ENCODE data around the gene KCNQ1. TPM values are rescaled to one million over a fixed set of nuclear protein-coding genes. Genes with fewer than 3 reads are reported as not detected.

The KCNQ1 gene
- total and polyA plus RNA-seq, 9 of the 15 experiments (the other 6 are each of a cell fraction or from before 2014, with no cell fraction given), result 0.44 TPM; not detected in 8

DNA sequence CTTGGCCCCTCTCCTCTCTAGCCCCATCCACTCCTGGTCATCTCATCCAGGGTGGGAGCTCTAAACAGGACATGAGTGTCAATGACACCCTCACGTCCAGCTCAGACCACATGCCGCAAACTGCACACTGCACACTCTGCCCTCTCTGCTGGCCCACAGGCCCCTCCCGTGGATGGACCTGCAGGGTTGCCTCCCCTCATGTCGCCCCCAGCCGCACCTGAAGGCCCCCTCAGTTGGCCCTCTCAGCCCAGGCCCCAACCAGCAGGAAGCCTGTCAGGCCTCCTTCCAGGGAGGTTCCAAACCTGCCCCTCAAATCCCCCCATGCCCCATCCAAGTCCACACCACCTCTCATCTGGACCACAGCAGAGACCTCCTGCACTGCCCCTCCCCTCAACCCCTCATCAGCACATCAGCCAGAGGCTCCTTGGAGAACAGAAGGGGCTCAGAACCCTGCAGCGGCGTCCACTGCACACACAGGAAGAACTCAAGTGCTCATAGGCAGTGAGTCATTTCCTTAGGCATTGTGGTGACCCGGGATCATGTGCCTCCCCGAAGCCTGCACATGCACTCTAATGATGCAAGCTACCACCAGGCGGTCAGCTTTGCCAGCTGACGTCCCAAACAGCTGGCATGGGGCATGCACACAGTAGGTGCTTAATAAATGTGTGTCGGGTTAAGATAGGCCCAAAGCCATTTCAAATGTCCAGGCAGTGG, 453.7 kb downstream of the KCNQ1 start (continued):
- no peak for TF ChIP-seq PBX2 (CRISPR knock-in tag; IDR thresholded peaks at IDR 0.05; ENCODE audit: low read depth)
- TF ChIP-seq PBX2 (tag; conservative IDR thresholded peaks at IDR 0.05; ENCODE audit: low read depth), result no peak
- no peak for TF ChIP-seq PHB (CRISPR knock-in tag; IDR thresholded peaks at IDR 0.05)
- TF ChIP-seq ESRRB (CRISPR knock-in tag; IDR thresholded peaks at IDR 0.05; ENCODE audit: borderline replicate concordance), result no peak
- TF ChIP-seq SAP30 (IDR thresholded peaks at IDR 0.05; ENCODE audit: borderline replicate concordance, insufficient read depth, low read depth, low read length, poor library complexity, severe bottlenecking), result no peak
- TF ChIP-seq DNMT1 (IDR thresholded peaks at IDR 0.05), result no peak
- TF ChIP-seq ATF2 (CRISPR knock-in tag; IDR thresholded peaks at IDR 0.05), result peak; percentile 59; the same call in 1 of the 2 replicates
- no peak for TF ChIP-seq HNRNPK (IDR thresholded peaks at IDR 0.05; ENCODE audit: low read depth, low read length, poor library complexity, severe bottlenecking)
- no peak for TF ChIP-seq FOS (IDR thresholded peaks at IDR 0.05; ENCODE audit: extremely low read depth, insufficient read length)
- TF ChIP-seq, protein P1, sequence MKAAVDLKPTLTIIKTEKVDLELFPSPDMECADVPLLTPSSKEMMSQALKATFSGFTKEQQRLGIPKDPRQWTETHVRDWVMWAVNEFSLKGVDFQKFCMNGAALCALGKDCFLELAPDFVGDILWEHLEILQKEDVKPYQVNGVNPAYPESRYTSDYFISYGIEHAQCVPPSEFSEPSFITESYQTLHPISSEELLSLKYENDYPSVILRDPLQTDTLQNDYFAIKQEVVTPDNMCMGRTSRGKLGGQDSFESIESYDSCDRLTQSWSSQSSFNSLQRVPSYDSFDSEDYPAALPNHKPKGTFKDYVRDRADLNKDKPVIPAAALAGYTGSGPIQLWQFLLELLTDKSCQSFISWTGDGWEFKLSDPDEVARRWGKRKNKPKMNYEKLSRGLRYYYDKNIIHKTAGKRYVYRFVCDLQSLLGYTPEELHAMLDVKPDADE (conservative IDR thresholded peaks at IDR 0.05; ENCODE audit: control insufficient read depth, low read depth, low read length), result no peak; the same call in 1 of the 2 replicates
- no peak for TF ChIP-seq GABPB2 (CRISPR knock-in tag; conservative IDR thresholded peaks at IDR 0.05)
- no peak for TF ChIP-seq PTTG1 (tag; IDR thresholded peaks at IDR 0.05; ENCODE audit: low read depth)
- TF ChIP-seq ETV1 (tag; conservative IDR thresholded peaks at IDR 0.05; ENCODE audit: low read depth), result peak; percentile 78
- no peak for TF ChIP-seq CBX1 (IDR thresholded peaks at IDR 0.05; ENCODE audit: low read depth)
- no peak for TF ChIP-seq MXD1 (CRISPR knock-in tag; IDR thresholded peaks at IDR 0.05; ENCODE audit: borderline replicate concordance, poor library complexity, severe bottlenecking)
- TF ChIP-seq ZHX1 (conservative IDR thresholded peaks at IDR 0.05; ENCODE audit: low read length), result no peak
- TF ChIP-seq ZNF668 (CRISPR knock-in tag; IDR thresholded peaks at IDR 0.05), result no peak
- TF ChIP-seq ZBTB7A (IDR thresholded peaks at IDR 0.05; ENCODE audit: borderline replicate concordance, control insufficient read depth, low read depth, low read length), result no peak
